IMR-90 (cell line): Measurements from ENCODE around the gene CCDC88C.

ENCODE experiments used
- BHLHE40 ChIP-seq: fragments of 150-350 bp; IDR thresholded peaks from 2 replicates; pipeline ENCODE4 v1.6.1; 2016; ENCODE audit warnings: mild to moderate bottlenecking, low read depth, low read length
- POLR2A ChIP-seq: IDR thresholded peaks from 2 replicates; pipeline ENCODE4 v1.6.1; 2012; ENCODE audit warnings: mild to moderate bottlenecking, low read depth, low read length
- RAD21 ChIP-seq: IDR thresholded peaks from 2 replicates; pipeline ENCODE4 v1.6.1; 2012; ENCODE audit warnings: low read length, improper control_type of control experiment

DNA sequence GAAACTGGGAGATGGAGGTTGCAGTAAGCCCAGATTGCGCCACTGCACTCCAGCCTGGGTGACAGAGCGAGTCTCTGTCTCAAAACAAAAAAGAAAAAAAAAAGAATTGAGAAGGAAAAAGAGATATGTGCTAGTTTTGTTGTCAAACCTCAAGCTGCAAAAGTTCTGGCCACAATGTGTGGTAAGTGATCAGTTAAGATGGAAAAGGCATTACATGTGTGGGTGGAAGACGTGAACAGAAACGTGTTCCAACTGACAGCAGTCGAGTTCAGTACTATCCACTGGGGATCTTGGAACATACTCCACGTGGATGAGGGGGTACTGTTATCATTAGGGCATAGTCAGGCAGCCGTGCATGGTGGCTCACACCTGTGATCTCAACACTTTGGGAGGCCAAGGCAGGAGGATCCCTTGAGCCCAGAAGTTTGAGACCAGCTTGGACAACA lies 190.4 kb downstream of the CCDC88C start:
- TF ChIP-seq POLR2A (no peak), BHLHE40 (no peak), RAD21 (no peak)
